ENCODE results near the gene OR6P1. TPM values are rescaled to one million over a fixed set of nuclear protein-coding genes. Genes with fewer than 3 reads are reported as not detected.

Gene OR6P1
- total RNA-seq, 4 donors from 2014 or later: not detected

- H3K36me3 ChIP-seq: no peaks in the 10 kb centered on the region
- WGBS, 2 donors (ENCODE audit: low coverage in 1 of 2): 60 to 69% methylated on average over 2 of the region's 2 CpGs
- no peak overlapping the region for H3K27ac ChIP-seq
- no peak for DNase-seq
- in situ Hi-C loops (cut with MboI; ENCODE audit: low pct_ligation_motif_present in 1 of 4, low pct_unique_long_range_greater_than_20kb in 1 of 4, low sequenced_read_pairs in 3 of 4): no loop called here
- intact Hi-C loops (cut with DNase I; ENCODE audit: low total_unique reads): no loop called here
- no peak overlapping the region for H3K4me3 ChIP-seq
- H3K9me3 ChIP-seq: no peaks in the 10 kb centered on the region
- H3K27me3 ChIP-seq: no peaks in the 10 kb centered on the region
- TF ChIP-seq EP300 (IDR thresholded peaks at IDR 0.05; ENCODE audit: low read depth): no peak
- no peak for TF ChIP-seq POLR2AphosphoS5 (IDR thresholded peaks at IDR 0.05)
- TF ChIP-seq POLR2A (IDR thresholded peaks at IDR 0.05): no peak
- TF ChIP-seq CTCF (IDR thresholded peaks at IDR 0.05): no peak
- H3K4me1 ChIP-seq: no peaks in the 10 kb centered on the region
Measured at GRCh38 chr1:158563853-158564252, 6.5 kb downstream of the OR6P1 start.

- no peaks in the 10 kb centered on the region for H3K9me3 ChIP-seq
- no peaks in the 10 kb centered on the region for H3K27me3 ChIP-seq
- TF ChIP-seq CTCF (IDR thresholded peaks at IDR 0.05) (no peak), POLR2AphosphoS5 (IDR thresholded peaks at IDR 0.05) (no peak), POLR2A (IDR thresholded peaks at IDR 0.05) (no peak), EP300 (IDR thresholded peaks at IDR 0.05; ENCODE audit: low read depth) (no peak)
- 70 to 82% methylated on average over 1 of the region's 1 CpG for WGBS, 2 donors (ENCODE audit: low coverage in 1 of 2)
- no peaks in the 10 kb centered on the region for H3K4me1 ChIP-seq
- in situ Hi-C loops (cut with MboI; ENCODE audit: low pct_ligation_motif_present in 1 of 4, low pct_unique_long_range_greater_than_20kb in 1 of 4, low sequenced_read_pairs in 3 of 4): no loop called here
- no peak overlapping the region for H3K4me3 ChIP-seq
- intact Hi-C loops (cut with DNase I; ENCODE audit: low total_unique reads): no loop called here
- DNase-seq: no peak
- H3K27ac ChIP-seq: no peak overlapping the region
- no peaks in the 10 kb centered on the region for H3K36me3 ChIP-seq
Measured at GRCh38 chr1:158559696-158560095, 10.7 kb downstream of the OR6P1 start.

GRCh38 chr1:158554352-158554751 lies 16.0 kb downstream of the OR6P1 start, which contains the start of gene OR6Y1:
OR6Y1 (minus strand) TSS chr1:158554405; CDS start chr1:158548105, 6,300 bp downstream.
- DNase-seq: no peak
- WGBS, 2 donors (ENCODE audit: low coverage in 1 of 2): 72 to 79% methylated on average over 3 of the region's 3 CpGs
- TF ChIP-seq POLR2A (IDR thresholded peaks at IDR 0.05) (no peak), EP300 (IDR thresholded peaks at IDR 0.05; ENCODE audit: low read depth) (no peak)
- Histone ChIP-seq H3K27me3 (no peaks in the 10 kb centered on the region), H3K27ac (no peak within 1 kb of the TSS), H3K4me3 (no peak within 1 kb of the TSS), H3K9me3 (no peaks in the 10 kb centered on the region), H3K4me1 (no peaks in the 10 kb centered on the region), H3K36me3 (no peaks in the 10 kb centered on the region)
- intact Hi-C loops (cut with DNase I; ENCODE audit: low total_unique reads): no loop called here
- in situ Hi-C loops (cut with MboI; ENCODE audit: low pct_ligation_motif_present in 1 of 4, low pct_unique_long_range_greater_than_20kb in 1 of 4, low sequenced_read_pairs in 3 of 4): no loop called here

- no peak overlapping the region for H3K4me3 ChIP-seq
- in situ Hi-C loops (cut with MboI; ENCODE audit: low pct_ligation_motif_present in 1 of 4, low pct_unique_long_range_greater_than_20kb in 1 of 4, low sequenced_read_pairs in 3 of 4) (no loop called here), intact Hi-C loops (cut with DNase I; ENCODE audit: low total_unique reads) (no loop called here)
- H3K9me3 ChIP-seq: no peaks in the 10 kb centered on the region
- H3K27ac ChIP-seq: no peak overlapping the region
- no peak for DNase-seq
- no peaks in the 10 kb centered on the region for H3K4me1 ChIP-seq
- no peaks in the 10 kb centered on the region for H3K36me3 ChIP-seq
- no peak for TF ChIP-seq CTCF (IDR thresholded peaks at IDR 0.05)
- TF ChIP-seq POLR2A (IDR thresholded peaks at IDR 0.05): no peak
- TF ChIP-seq POLR2AphosphoS5 (IDR thresholded peaks at IDR 0.05): no peak
- no peak for TF ChIP-seq EP300 (IDR thresholded peaks at IDR 0.05; ENCODE audit: low read depth)
- no peaks in the 10 kb centered on the region for H3K27me3 ChIP-seq
- 43 to 45% methylated on average over 1 of the region's 1 CpG for WGBS, 2 donors (ENCODE audit: low coverage in 1 of 2)
Measured at GRCh38 chr1:158552296-158552695, 18.1 kb downstream of the OR6P1 start.

- H3K4me3 ChIP-seq: no peak overlapping the region
- no peak for TF ChIP-seq EP300 (IDR thresholded peaks at IDR 0.05; ENCODE audit: low read depth)
- no peak for TF ChIP-seq CTCF (IDR thresholded peaks at IDR 0.05)
- TF ChIP-seq POLR2A (IDR thresholded peaks at IDR 0.05): no peak
- TF ChIP-seq POLR2AphosphoS5 (IDR thresholded peaks at IDR 0.05): no peak
- H3K9me3 ChIP-seq: no peaks in the 10 kb centered on the region
- WGBS, 2 donors (ENCODE audit: low coverage in 1 of 2): 90 to 97% methylated on average over 2 of the region's 2 CpGs
- H3K27me3 ChIP-seq: no peaks in the 10 kb centered on the region
- no peaks in the 10 kb centered on the region for H3K36me3 ChIP-seq
- H3K27ac ChIP-seq: no peak overlapping the region
- H3K4me1 ChIP-seq: no peaks in the 10 kb centered on the region
- intact Hi-C loops (cut with DNase I; ENCODE audit: low total_unique reads) (no loop called here), in situ Hi-C loops (cut with MboI; ENCODE audit: low pct_ligation_motif_present in 1 of 4, low pct_unique_long_range_greater_than_20kb in 1 of 4, low sequenced_read_pairs in 3 of 4) (no loop called here)
- DNase-seq: no peak
Measured at GRCh38 chr1:158547533-158547932, 22.8 kb downstream of the OR6P1 start.

All from transverse colon (tissue), 4 donors.